ENCODE measurements around the gene MGAT4B.

DNA sequence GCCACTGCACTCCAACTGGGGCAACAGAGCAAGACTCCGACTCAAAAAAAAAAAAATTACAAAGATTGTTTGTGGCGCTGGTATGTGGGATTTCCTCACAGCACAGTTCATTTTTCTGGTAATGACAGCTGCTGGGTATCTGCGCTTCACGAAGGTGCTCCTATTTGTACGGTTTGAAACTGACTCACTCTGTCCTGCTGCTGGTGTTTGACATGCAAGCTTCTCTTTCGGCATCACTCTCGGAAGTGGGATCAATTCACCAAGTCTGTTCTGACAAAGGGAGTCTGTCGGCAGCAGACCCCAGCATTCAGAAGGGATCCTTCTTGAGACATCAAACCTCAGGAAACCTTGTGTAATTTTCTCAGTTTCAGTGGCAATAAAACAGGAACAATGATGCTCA is 47.7 kb downstream of the MGAT4B start:
- TF ChIP-seq, protein P1, sequence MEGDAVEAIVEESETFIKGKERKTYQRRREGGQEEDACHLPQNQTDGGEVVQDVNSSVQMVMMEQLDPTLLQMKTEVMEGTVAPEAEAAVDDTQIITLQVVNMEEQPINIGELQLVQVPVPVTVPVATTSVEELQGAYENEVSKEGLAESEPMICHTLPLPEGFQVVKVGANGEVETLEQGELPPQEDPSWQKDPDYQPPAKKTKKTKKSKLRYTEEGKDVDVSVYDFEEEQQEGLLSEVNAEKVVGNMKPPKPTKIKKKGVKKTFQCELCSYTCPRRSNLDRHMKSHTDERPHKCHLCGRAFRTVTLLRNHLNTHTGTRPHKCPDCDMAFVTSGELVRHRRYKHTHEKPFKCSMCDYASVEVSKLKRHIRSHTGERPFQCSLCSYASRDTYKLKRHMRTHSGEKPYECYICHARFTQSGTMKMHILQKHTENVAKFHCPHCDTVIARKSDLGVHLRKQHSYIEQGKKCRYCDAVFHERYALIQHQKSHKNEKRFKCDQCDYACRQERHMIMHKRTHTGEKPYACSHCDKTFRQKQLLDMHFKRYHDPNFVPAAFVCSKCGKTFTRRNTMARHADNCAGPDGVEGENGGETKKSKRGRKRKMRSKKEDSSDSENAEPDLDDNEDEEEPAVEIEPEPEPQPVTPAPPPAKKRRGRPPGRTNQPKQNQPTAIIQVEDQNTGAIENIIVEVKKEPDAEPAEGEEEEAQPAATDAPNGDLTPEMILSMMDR (conservative IDR thresholded peaks at IDR 0.05; ENCODE audit: low read length), result no peak
- no peak for TF ChIP-seq EZH2phosphoT487 (IDR thresholded peaks at IDR 0.05; ENCODE audit: borderline replicate concordance, low read depth, low read length)
